HEK293 (cell line): ENCODE data around the gene EXOSC2.

Experiments used
- GLIS2 ChIP-seq: fragments of 450-650 bp; formaldehyde crosslinking; IDR thresholded peaks from 2 replicates; pipeline ENCODE4 v1.5.1; 2016; ENCODE audit warnings: missing biosample characterization, missing genetic modification characterization
- KLF1 ChIP-seq: fragments of 450-650 bp; formaldehyde crosslinking; IDR thresholded peaks from 2 replicates; pipeline ENCODE4 v1.5.1; 2016; ENCODE audit warnings: missing biosample characterization, missing genetic modification characterization
- KLF16 ChIP-seq: fragments of 450-650 bp; formaldehyde crosslinking; IDR thresholded peaks from 2 replicates; pipeline ENCODE4 v1.5.1; 2017; ENCODE audit warnings: missing biosample characterization, missing genetic modification characterization
- RBAK ChIP-seq: fragments of 450-650 bp; formaldehyde crosslinking; IDR thresholded peaks from 2 replicates; pipeline ENCODE4 v1.5.1; 2016; ENCODE audit warnings: missing biosample characterization, missing genetic modification characterization
- SP2 ChIP-seq: fragments of 450-650 bp; formaldehyde crosslinking; IDR thresholded peaks from 2 replicates; pipeline ENCODE4 v1.5.1; 2016; ENCODE audit warnings: missing biosample characterization, missing genetic modification characterization
- ZBTB1 ChIP-seq: fragments of 450-650 bp; formaldehyde crosslinking; IDR thresholded peaks from 2 replicates; pipeline ENCODE4 v1.5.1; 2016; ENCODE audit warnings: missing biosample characterization, missing genetic modification characterization
- ZFP3 ChIP-seq: fragments of 450-650 bp; formaldehyde crosslinking; IDR thresholded peaks from 2 replicates; pipeline ENCODE4 v1.5.1; 2016; ENCODE audit warnings: low read depth, missing biosample characterization, missing genetic modification characterization
- ZFP37 ChIP-seq: fragments of 450-650 bp; formaldehyde crosslinking; IDR thresholded peaks from 2 replicates; pipeline ENCODE4 v1.5.1; 2016; ENCODE audit warnings: missing biosample characterization, missing genetic modification characterization
- ZNF19 ChIP-seq: fragments of 450-650 bp; formaldehyde crosslinking; IDR thresholded peaks from 2 replicates; pipeline ENCODE4; 2016; ENCODE audit warnings: missing biosample characterization, missing genetic modification characterization, low read depth
- ZNF214 ChIP-seq: fragments of 450-650 bp; formaldehyde crosslinking; IDR thresholded peaks from 2 replicates; pipeline ENCODE4 v1.5.1; 2017; ENCODE audit warnings: missing biosample characterization, mild to moderate bottlenecking, missing genetic modification characterization, borderline replicate concordance
- ZNF24 ChIP-seq: fragments of 450-650 bp; formaldehyde crosslinking; IDR thresholded peaks from 2 replicates; pipeline ENCODE4 v1.5.1; 2016; ENCODE audit warnings: missing biosample characterization, missing genetic modification characterization
- ZNF610 ChIP-seq: fragments of 450-650 bp; formaldehyde crosslinking; IDR thresholded peaks from 2 replicates; pipeline ENCODE4 v1.5.1; 2016; ENCODE audit warnings: missing biosample characterization, missing genetic modification characterization, borderline replicate concordance
- ZNF629 ChIP-seq: fragments of 450-650 bp; formaldehyde crosslinking; IDR thresholded peaks from 2 replicates; pipeline ENCODE4 v1.5.1; 2017; ENCODE audit warnings: missing biosample characterization, missing genetic modification characterization
- ZNF660 ChIP-seq: fragments of 450-650 bp; IDR thresholded peaks from 2 replicates; pipeline ENCODE4 v1.5.1; 2018; ENCODE audit warnings: missing biosample characterization, mild to moderate bottlenecking, missing genetic modification characterization
- TF ChIP-seq, protein P1 (sequence below): fragments of 450-650 bp; IDR thresholded peaks from 2 replicates; pipeline ENCODE4 v1.5.1; 2018; ENCODE audit warnings: missing biosample characterization, mild to moderate bottlenecking, missing genetic modification characterization
- TF ChIP-seq, protein P2 (sequence below): fragments of 450-650 bp; formaldehyde crosslinking; IDR thresholded peaks from 2 replicates; pipeline ENCODE4 v1.5.1; 2016; ENCODE audit warnings: missing biosample characterization, missing genetic modification characterization
- TF ChIP-seq, protein P3 (sequence below): fragments of 450-650 bp; formaldehyde crosslinking; IDR thresholded peaks from 2 replicates; pipeline ENCODE4 v1.5.1; 2016; ENCODE audit warnings: missing biosample characterization, missing genetic modification characterization, borderline replicate concordance
- TF ChIP-seq, protein P4 (sequence below): fragments of 450-650 bp; formaldehyde crosslinking; IDR thresholded peaks from 2 replicates; pipeline ENCODE4 v1.5.1; 2016; ENCODE audit warnings: missing biosample characterization, missing genetic modification characterization
- TF ChIP-seq, protein P5 (sequence below): fragments of 450-650 bp; formaldehyde crosslinking; IDR thresholded peaks from 2 replicates; pipeline ENCODE4 v1.5.1; 2016; ENCODE audit warnings: missing biosample characterization, missing genetic modification characterization
- TF ChIP-seq, protein P6 (sequence below): fragments of 450-650 bp; formaldehyde crosslinking; IDR thresholded peaks from 2 replicates; pipeline ENCODE4 v1.5.1; 2016; ENCODE audit warnings: missing biosample characterization, missing genetic modification characterization
- TF ChIP-seq, protein P7 (sequence below): fragments of 450-650 bp; formaldehyde crosslinking; IDR thresholded peaks from 2 replicates; pipeline ENCODE4 v1.5.1; 2017; ENCODE audit warnings: missing biosample characterization, missing genetic modification characterization
- TF ChIP-seq, protein P8 (sequence below): fragments of 450-650 bp; formaldehyde crosslinking; IDR thresholded peaks from 2 replicates; pipeline ENCODE4 v1.5.1; 2016; ENCODE audit warnings: missing biosample characterization, missing genetic modification characterization

EXOSC2 gene

DNA sequence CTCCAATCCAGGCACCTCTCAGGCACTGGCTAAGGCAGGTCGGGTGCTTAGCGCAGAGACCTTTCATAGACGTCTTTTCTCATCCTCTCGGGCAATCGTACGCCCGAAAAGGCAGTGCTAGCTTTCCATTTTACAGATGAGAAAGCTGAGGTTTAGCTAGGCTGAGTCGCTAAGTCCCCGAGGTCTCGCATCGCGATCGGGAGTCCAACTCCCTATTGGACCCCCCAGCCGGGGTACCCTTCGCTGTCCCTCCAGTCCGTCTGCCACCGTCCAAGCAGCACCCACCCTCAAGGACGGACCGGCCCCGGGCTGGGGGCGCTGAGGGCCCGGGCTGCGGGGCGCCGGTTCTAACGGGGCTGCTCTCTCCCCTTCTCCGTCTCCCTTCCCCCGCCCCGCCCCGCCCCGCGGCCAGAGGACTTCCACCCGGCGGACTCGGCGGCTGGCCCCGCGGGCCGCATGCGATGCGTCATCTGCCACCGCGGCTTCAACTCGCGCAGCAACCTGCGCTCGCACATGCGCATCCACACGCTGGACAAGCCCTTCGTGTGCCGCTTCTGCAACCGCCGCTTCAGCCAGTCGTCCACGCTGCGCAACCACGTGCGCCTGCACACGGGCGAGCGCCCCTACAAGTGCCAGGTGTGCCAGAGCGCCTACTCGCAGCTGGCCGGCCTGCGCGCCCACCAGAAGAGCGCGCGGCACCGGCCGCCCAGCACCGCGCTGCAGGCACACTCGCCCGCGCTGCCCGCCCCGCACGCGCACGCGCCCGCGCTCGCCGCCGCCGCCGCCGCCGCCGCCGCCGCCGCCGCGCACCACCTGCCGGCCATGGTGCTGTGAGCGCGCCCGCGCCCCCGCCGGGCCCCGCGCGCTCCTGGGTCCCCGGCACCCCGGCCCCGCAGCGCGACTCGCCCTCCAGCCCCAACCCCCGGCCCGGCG, 12.5 kb upstream of the EXOSC2 start (continued):
- TF ChIP-seq, protein P1, sequence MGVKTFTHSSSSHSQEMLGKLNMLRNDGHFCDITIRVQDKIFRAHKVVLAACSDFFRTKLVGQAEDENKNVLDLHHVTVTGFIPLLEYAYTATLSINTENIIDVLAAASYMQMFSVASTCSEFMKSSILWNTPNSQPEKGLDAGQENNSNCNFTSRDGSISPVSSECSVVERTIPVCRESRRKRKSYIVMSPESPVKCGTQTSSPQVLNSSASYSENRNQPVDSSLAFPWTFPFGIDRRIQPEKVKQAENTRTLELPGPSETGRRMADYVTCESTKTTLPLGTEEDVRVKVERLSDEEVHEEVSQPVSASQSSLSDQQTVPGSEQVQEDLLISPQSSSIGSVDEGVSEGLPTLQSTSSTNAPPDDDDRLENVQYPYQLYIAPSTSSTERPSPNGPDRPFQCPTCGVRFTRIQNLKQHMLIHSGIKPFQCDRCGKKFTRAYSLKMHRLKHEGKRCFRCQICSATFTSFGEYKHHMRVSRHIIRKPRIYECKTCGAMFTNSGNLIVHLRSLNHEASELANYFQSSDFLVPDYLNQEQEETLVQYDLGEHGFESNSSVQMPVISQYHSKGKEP (tag by site-specific recombination), result no peak; the same call in 1 of the 2 replicates
- TF ChIP-seq ZNF24 (tag by site-specific recombination) (peak; percentile 33; the same call in 1 of the 2 replicates), ZNF214 (tag by site-specific recombination) (no peak), ZNF610 (tag by site-specific recombination) (0 out of 2 replicates have a peak, but pooled peaks have one; percentile 27), ZNF19 (tag by site-specific recombination) (no peak), SP2 (peak; percentile 45), GLIS2 (peak; percentile 65; the same call in 1 of the 2 replicates), ZFP37 (tag by site-specific recombination) (no peak), ZFP3 (no peak), KLF16 (tag by site-specific recombination) (0 out of 2 replicates have a peak, but pooled peaks have one; percentile 35), ZNF660 (tag by site-specific recombination) (0 out of 2 replicates have a peak, but pooled peaks have one; percentile 17), ZBTB1 (tag by site-specific recombination) (no peak), KLF1 (tag by site-specific recombination) (peak; percentile 74), RBAK (no peak), ZNF629 (tag by site-specific recombination) (peak; percentile 34; the same call in 1 of the 2 replicates)
- TF ChIP-seq, protein P2, sequence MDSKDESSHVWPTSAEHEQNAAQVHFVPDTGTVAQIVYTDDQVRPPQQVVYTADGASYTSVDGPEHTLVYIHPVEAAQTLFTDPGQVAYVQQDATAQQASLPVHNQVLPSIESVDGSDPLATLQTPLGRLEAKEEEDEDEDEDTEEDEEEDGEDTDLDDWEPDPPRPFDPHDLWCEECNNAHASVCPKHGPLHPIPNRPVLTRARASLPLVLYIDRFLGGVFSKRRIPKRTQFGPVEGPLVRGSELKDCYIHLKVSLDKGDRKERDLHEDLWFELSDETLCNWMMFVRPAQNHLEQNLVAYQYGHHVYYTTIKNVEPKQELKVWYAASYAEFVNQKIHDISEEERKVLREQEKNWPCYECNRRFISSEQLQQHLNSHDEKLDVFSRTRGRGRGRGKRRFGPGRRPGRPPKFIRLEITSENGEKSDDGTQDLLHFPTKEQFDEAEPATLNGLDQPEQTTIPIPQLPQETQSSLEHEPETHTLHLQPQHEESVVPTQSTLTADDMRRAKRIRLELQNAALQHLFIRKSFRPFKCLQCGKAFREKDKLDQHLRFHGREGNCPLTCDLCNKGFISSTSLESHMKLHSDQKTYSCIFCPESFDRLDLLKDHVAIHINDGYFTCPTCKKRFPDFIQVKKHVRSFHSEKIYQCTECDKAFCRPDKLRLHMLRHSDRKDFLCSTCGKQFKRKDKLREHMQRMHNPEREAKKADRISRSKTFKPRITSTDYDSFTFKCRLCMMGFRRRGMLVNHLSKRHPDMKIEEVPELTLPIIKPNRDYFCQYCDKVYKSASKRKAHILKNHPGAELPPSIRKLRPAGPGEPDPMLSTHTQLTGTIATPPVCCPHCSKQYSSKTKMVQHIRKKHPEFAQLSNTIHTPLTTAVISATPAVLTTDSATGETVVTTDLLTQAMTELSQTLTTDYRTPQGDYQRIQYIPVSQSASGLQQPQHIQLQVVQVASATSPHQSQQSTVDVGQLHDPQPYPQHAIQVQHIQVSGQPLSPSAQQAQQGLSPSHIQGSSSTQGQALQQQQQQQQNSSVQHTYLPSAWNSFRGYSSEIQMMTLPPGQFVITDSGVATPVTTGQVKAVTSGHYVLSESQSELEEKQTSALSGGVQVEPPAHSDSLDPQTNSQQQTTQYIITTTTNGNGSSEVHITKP, result no peak
- TF ChIP-seq, protein P3, sequence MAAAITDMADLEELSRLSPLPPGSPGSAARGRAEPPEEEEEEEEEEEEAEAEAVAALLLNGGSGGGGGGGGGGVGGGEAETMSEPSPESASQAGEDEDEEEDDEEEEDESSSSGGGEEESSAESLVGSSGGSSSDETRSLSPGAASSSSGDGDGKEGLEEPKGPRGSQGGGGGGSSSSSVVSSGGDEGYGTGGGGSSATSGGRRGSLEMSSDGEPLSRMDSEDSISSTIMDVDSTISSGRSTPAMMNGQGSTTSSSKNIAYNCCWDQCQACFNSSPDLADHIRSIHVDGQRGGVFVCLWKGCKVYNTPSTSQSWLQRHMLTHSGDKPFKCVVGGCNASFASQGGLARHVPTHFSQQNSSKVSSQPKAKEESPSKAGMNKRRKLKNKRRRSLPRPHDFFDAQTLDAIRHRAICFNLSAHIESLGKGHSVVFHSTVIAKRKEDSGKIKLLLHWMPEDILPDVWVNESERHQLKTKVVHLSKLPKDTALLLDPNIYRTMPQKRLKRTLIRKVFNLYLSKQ (tag by site-specific recombination), result no peak
- TF ChIP-seq, protein P4, sequence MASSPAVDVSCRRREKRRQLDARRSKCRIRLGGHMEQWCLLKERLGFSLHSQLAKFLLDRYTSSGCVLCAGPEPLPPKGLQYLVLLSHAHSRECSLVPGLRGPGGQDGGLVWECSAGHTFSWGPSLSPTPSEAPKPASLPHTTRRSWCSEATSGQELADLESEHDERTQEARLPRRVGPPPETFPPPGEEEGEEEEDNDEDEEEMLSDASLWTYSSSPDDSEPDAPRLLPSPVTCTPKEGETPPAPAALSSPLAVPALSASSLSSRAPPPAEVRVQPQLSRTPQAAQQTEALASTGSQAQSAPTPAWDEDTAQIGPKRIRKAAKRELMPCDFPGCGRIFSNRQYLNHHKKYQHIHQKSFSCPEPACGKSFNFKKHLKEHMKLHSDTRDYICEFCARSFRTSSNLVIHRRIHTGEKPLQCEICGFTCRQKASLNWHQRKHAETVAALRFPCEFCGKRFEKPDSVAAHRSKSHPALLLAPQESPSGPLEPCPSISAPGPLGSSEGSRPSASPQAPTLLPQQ, result peak; percentile 71
- TF ChIP-seq, protein P5, sequence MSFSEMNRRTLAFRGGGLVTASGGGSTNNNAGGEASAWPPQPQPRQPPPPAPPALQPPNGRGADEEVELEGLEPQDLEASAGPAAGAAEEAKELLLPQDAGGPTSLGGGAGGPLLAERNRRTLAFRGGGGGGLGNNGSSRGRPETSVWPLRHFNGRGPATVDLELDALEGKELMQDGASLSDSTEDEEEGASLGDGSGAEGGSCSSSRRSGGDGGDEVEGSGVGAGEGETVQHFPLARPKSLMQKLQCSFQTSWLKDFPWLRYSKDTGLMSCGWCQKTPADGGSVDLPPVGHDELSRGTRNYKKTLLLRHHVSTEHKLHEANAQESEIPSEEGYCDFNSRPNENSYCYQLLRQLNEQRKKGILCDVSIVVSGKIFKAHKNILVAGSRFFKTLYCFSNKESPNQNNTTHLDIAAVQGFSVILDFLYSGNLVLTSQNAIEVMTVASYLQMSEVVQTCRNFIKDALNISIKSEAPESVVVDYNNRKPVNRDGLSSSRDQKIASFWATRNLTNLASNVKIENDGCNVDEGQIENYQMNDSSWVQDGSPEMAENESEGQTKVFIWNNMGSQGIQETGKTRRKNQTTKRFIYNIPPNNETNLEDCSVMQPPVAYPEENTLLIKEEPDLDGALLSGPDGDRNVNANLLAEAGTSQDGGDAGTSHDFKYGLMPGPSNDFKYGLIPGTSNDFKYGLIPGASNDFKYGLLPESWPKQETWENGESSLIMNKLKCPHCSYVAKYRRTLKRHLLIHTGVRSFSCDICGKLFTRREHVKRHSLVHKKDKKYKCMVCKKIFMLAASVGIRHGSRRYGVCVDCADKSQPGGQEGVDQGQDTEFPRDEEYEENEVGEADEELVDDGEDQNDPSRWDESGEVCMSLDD, result no peak
- TF ChIP-seq, protein P6, sequence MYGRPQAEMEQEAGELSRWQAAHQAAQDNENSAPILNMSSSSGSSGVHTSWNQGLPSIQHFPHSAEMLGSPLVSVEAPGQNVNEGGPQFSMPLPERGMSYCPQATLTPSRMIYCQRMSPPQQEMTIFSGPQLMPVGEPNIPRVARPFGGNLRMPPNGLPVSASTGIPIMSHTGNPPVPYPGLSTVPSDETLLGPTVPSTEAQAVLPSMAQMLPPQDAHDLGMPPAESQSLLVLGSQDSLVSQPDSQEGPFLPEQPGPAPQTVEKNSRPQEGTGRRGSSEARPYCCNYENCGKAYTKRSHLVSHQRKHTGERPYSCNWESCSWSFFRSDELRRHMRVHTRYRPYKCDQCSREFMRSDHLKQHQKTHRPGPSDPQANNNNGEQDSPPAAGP (tag by site-specific recombination), result peak; percentile 77
- TF ChIP-seq, protein P7, sequence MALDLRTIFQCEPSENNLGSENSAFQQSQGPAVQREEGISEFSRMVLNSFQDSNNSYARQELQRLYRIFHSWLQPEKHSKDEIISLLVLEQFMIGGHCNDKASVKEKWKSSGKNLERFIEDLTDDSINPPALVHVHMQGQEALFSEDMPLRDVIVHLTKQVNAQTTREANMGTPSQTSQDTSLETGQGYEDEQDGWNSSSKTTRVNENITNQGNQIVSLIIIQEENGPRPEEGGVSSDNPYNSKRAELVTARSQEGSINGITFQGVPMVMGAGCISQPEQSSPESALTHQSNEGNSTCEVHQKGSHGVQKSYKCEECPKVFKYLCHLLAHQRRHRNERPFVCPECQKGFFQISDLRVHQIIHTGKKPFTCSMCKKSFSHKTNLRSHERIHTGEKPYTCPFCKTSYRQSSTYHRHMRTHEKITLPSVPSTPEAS (tag by site-specific recombination), result no peak
- TF ChIP-seq, protein P8, sequence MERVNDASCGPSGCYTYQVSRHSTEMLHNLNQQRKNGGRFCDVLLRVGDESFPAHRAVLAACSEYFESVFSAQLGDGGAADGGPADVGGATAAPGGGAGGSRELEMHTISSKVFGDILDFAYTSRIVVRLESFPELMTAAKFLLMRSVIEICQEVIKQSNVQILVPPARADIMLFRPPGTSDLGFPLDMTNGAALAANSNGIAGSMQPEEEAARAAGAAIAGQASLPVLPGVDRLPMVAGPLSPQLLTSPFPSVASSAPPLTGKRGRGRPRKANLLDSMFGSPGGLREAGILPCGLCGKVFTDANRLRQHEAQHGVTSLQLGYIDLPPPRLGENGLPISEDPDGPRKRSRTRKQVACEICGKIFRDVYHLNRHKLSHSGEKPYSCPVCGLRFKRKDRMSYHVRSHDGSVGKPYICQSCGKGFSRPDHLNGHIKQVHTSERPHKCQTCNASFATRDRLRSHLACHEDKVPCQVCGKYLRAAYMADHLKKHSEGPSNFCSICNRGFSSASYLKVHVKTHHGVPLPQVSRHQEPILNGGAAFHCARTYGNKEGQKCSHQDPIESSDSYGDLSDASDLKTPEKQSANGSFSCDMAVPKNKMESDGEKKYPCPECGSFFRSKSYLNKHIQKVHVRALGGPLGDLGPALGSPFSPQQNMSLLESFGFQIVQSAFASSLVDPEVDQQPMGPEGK (tag by site-specific recombination), result peak; percentile 88
